H1 (cell line): ENCODE measurements around the gene ELP5. TPM values are rescaled to one million over a fixed set of nuclear protein-coding genes. Genes with fewer than 3 reads are reported as not detected.

ENCODE experiments used
- ATF3 ChIP-seq: IDR thresholded peaks from 2 replicates; pipeline ENCODE4 v1.6.1; 2011; ENCODE audit warnings: low read depth, mild to moderate bottlenecking, low read length; ENCODE audit not compliant: insufficient read depth
- BCL11A ChIP-seq, 2 experiments: IDR thresholded peaks; one replicate each; pipeline ENCODE4 v1.6.1; 2011; ENCODE audit warnings: low read depth in 2 of 2, low read length in 2 of 2, mild to moderate bottlenecking in 2 of 2
- CBX8 ChIP-seq: fragments of 300-800, 300-1000 bp; sonication (generic); IDR thresholded peaks from 2 replicates; pipeline ENCODE4 v1.7.1; 2016; ENCODE audit warnings: low read depth, low read length, borderline replicate concordance
- CTBP2 ChIP-seq: IDR thresholded peaks from 2 replicates; pipeline ENCODE4 v1.7.0; 2011; ENCODE audit warnings: borderline replicate concordance, mild to moderate bottlenecking, moderate library complexity, mixed read lengths, low read length; ENCODE audit not compliant: insufficient read depth, insufficient read length
- EGR1 ChIP-seq: IDR thresholded peaks from 2 replicates; pipeline ENCODE4 v1.6.1; 2011; ENCODE audit warnings: low read depth, low read length, borderline replicate concordance
- EP300 ChIP-seq, 2 experiments: IDR thresholded peaks; 1 replicate in 1 of 2; 2 replicates in 1 of 2; pipeline ENCODE4 v1.6.1; 2011 to 2012; ENCODE audit warnings: low read depth in 2 of 2, low read length in 2 of 2, mild to moderate bottlenecking in 2 of 2, borderline replicate concordance in 1 of 2, inconsistent platforms in 1 of 2, moderate library complexity in 1 of 2
- GABPA ChIP-seq: IDR thresholded peaks from 2 replicates; pipeline ENCODE4 v1.6.1; 2011; ENCODE audit warnings: mild to moderate bottlenecking, low read length, moderate library complexity, borderline replicate concordance; ENCODE audit not compliant: insufficient read depth
- JUN ChIP-seq: IDR thresholded peaks from 2 replicates; pipeline ENCODE4 v1.6.1; 2011; ENCODE audit warnings: low read depth, mild to moderate bottlenecking, improper control_type of control experiment, low read length
- KDM5A ChIP-seq: fragments of 200-600 bp; IDR thresholded peaks from 2 replicates; pipeline ENCODE4 v1.7.1; 2012; ENCODE audit warnings: mild to moderate bottlenecking, low read length, inconsistent platforms, mixed read lengths
- MAFK ChIP-seq: IDR thresholded peaks from 2 replicates; pipeline ENCODE4 v1.6.1; 2012; ENCODE audit warnings: low read depth, mild to moderate bottlenecking, improper control_type of control experiment, low read length
- NANOG ChIP-seq: IDR thresholded peaks from 2 replicates; pipeline ENCODE4 v1.6.1; 2011; ENCODE audit warnings: low read length, low read depth, mild to moderate bottlenecking, inconsistent platforms; ENCODE audit not compliant: insufficient read depth, poor library complexity, severe bottlenecking
- NRF1 ChIP-seq: IDR thresholded peaks from 2 replicates; pipeline ENCODE4 v1.6.1; 2011; ENCODE audit warnings: mild to moderate bottlenecking, low read depth, low read length, improper control_type of control experiment
- POLR2AphosphoS5 ChIP-seq: IDR thresholded peaks from 2 replicates; pipeline ENCODE4 v1.6.1; 2011; ENCODE audit warnings: low read depth, low read length
- POU5F1 ChIP-seq: IDR thresholded peaks from 2 replicates; pipeline ENCODE4 v1.6.1; 2011; ENCODE audit warnings: low read depth, mild to moderate bottlenecking, low read length, moderate library complexity
- RFX5 ChIP-seq: IDR thresholded peaks from 2 replicates; pipeline ENCODE4 v1.6.1; 2011; ENCODE audit warnings: low read depth, low read length, improper control_type of control experiment, borderline replicate concordance
- SIN3A ChIP-seq, 2 experiments: IDR thresholded peaks in 1 of 2; conservative IDR thresholded peaks in 1 of 2; 2 replicates each; pipeline ENCODE4 v1.6.1; 2011 to 2012; ENCODE audit warnings: low read length in 2 of 2, improper control_type of control experiment in 1 of 2, low read depth in 1 of 2, mild to moderate bottlenecking in 1 of 2
- SIX5 ChIP-seq: IDR thresholded peaks from 2 replicates; pipeline ENCODE4 v1.6.1; 2011; ENCODE audit warnings: mild to moderate bottlenecking, low read depth, low read length
- SRF ChIP-seq: IDR thresholded peaks from 2 replicates; pipeline ENCODE4 v1.6.1; 2011; ENCODE audit warnings: mild to moderate bottlenecking, low read depth, low read length, moderate library complexity
- TAF1 ChIP-seq: IDR thresholded peaks from 2 replicates; pipeline ENCODE4 v1.6.1; 2011; ENCODE audit warnings: mild to moderate bottlenecking, low read depth, low read length
- TEAD4 ChIP-seq: IDR thresholded peaks from 2 replicates; pipeline ENCODE4 v1.6.1; 2012; ENCODE audit warnings: low read depth, low read length, inconsistent platforms, mixed read lengths
- ZNF274 ChIP-seq: IDR thresholded peaks from 2 replicates; pipeline ENCODE4 v1.7.0; 2012; ENCODE audit warnings: low read length, borderline replicate concordance; ENCODE audit errors: extremely low read depth
- polyA plus RNA-seq, 7 experiments: library from polyadenylated mRNA; depleted of rRNA in 3 of 7; stranded (reverse) in 5 of 7; unstranded in 2 of 7; fragments of >200 nt in 5 of 7; fragments of 200-250 nt in 2 of 7; gene quantifications; 1 replicate in 5 of 7; 2 replicates in 1 of 7; 4 replicates in 1 of 7; pipeline versions ENCODE4 v1.2.1 to v1.2.3, GENCODE V29; 2011 to 2013; ENCODE audit warnings: missing spikeins in 2 of 7, mixed read lengths in 2 of 7
- total RNA-seq: library from RNA; stranded (reverse); fragmentation: NEBNext Ultra II Directional; extraction: Animal tissue kit (Norgen Biotek cat#: 25700); gene quantifications from 2 replicates; pipeline ENCODE4 v1.2.1, GENCODE V29; 2021
- TF ChIP-seq, protein P1 (sequence below): IDR thresholded peaks from 2 replicates; pipeline ENCODE4 v1.6.1; 2012; ENCODE audit warnings: inconsistent platforms

Gene ELP5
- total and polyA plus RNA-seq, 2 of the 8 experiments (the other 6 are each of a cell fraction or from before 2014, with no cell fraction given), result 75.4 to 107 TPM

- TF ChIP-seq POU5F1, result no peak
- TF ChIP-seq ZNF274, result no peak
- TF ChIP-seq CTBP2, result no peak
- TF ChIP-seq EGR1, result 0 out of 2 replicates have a peak, but pooled peaks have one; percentile 20
- TF ChIP-seq, protein P1, sequence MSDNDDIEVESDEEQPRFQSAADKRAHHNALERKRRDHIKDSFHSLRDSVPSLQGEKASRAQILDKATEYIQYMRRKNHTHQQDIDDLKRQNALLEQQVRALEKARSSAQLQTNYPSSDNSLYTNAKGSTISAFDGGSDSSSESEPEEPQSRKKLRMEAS, result peak; percentile 99
- no peak for TF ChIP-seq RFX5
- TF ChIP-seq TAF1, result no peak
- 0 out of 2 replicates have a peak, but pooled peaks have one; percentile 28 for TF ChIP-seq ATF3
- TF ChIP-seq SRF, result no peak
- no peak for TF ChIP-seq KDM5A
- no peak for TF ChIP-seq BCL11A (IDR thresholded peaks at IDR 0.05; ENCODE audit: low read depth in 2 of 2, low read length in 2 of 2)
- no peak for TF ChIP-seq JUN
- TF ChIP-seq POLR2AphosphoS5, result no peak
- peak; percentile 73 to 77; a peak in 2 of 4 replicates for TF ChIP-seq SIN3A (conservative IDR thresholded peaks at IDR 0.05 in 1 of 2, IDR thresholded peaks at IDR 0.05 in 1 of 2; ENCODE audit: low read depth in 1 of 2, low read length in 2 of 2)
- TF ChIP-seq GABPA, result peak; percentile 61; the same call in 1 of the 2 replicates
- TF ChIP-seq EP300 (IDR thresholded peaks at IDR 0.05; ENCODE audit: borderline replicate concordance in 1 of 2, low read depth in 2 of 2, low read length in 2 of 2), result peak in 1 of 2 experiments; percentile 83; a peak in 2 of 3 replicates
- no peak for TF ChIP-seq NANOG
- no peak for TF ChIP-seq NRF1
- TF ChIP-seq SIX5, result no peak
- TF ChIP-seq TEAD4, result peak; percentile 76
- no peak for TF ChIP-seq MAFK
- TF ChIP-seq CBX8, result no peak
Measured at GRCh38 chr17:7296189-7296861, 44.3 kb downstream of the ELP5 start (continued).
